ENCODE data around the gene ZNF473.
A peak's percentile ranks its signal among the peaks of the same experiment; 100 is the strongest.

ZNF473 gene

DNA sequence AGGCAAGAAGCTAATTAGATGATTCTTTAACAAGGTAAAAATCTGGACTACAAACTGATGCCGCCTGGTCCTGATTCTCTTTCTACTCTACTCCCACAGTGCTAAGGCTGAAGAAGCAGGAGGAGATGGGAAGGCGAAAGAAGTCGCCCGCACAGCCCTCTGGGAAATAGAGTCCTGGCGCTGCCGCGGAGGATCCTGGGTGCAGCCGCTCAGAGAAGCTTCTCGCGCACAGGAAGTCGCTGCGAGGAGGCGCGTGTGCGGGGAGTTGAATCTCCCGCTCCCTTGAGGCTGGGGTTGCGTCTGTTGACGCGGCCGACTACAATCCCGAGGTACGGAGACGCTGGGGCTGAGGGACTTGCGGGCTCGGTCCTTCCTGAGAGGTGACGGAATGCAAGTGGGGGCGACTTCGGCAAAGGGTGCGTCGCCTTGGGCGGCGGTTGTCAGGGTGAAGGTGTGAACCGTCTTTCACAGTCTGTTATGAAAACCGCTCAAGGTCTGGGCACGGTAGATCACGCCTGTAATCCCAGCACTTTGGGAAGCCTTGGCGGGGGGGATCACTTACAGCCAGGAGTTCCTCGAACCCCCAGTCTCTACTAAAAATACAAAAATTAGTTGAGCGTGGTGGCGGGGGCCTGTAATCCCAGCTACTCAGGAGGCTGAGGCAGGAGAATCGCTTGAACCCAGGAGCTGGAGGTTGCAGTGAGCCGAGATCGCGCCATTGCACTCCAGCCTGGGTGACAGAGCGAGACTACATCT is at the start of gene ZNF473:
Gene ZNF473, plus strand, starts transcription at position 212 of the 756 bp plus-strand sequence. CDS start 5,078 bp downstream, outside the sequence.
- DNase-seq, result peak; percentile 93

DNA sequence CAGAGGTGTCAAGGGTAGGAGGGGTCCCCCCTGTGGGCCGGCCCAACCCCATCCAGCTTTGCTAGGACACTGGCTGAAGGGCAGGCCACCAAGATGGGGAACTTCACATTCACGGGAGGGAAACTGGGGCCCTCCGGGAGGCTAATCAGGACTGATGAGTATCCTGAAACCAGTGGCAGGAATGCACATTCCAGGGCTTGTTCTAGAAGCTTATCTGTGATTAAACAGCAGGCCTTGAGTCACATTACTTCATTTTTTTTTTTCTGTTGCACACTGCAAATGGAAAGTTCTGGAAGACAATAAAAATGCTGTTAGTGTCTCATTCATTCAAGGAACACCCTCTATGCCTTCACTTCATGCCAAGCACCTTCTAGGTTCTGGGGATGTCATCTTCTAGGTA is 49.3 kb upstream of the ZNF473 start:
- DNase-seq, result no peak

DNA sequence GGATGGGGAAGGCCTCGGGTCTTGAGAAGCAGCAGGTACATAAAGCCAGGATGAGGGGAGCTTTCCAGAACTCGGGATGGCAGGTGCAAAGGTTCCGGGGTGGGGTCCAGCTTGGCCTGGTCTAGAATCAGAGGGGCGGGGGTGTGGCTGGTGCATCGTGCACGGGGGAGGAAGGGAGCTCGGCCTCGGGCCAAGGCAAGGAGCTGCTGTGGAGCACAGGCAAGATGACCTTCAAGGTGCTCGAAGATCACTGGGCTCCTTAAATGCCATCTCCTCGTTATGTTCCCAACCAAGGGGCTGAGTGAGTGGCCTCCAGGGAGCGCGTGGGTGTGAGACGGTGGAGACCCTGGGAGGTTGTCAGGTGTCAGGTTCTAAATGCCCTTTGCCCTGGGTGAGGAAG is 48.7 kb upstream of the ZNF473 start:
- no peak for DNase-seq

DNA sequence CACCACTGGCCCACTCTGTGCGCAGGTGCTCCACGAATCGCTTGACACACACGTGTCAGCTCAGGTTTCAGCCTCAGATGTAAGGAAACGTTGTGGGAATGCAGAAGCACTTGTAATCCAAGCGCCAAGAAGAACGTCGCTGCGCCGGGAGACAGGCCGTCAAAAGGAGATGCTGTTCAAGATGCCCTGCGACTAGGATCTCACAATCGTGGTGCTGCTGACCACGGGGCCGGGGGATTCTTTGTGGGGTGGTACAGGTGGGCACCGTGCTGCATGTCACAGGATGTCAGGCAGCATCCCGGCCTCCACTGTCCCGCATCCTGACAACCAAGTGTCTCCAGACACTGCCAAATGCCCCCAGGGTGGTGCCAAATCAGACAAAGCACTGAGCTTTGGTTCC is 47.9 kb upstream of the ZNF473 start:
- no peak for DNase-seq

DNA sequence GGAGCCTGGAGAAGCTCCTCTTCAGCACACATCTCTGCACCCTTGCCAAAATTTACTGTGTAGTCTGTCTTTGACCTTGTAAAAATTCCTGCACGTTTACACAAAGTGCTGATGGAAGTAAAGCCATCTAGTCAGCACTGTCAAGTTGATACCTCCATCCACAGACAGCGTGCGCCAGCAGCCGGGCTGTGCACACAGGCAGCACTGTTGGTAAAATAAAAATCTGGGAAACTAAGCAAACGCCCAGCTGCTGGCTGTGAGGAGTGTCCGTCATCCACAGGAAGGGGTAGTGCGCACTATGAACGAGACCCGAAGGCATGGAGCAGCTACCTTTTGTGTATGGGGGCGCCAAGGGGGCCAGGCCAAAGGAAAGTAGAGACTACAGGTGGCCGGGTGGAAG is 47.5 kb upstream of the ZNF473 start:
- no peak for DNase-seq

DNA sequence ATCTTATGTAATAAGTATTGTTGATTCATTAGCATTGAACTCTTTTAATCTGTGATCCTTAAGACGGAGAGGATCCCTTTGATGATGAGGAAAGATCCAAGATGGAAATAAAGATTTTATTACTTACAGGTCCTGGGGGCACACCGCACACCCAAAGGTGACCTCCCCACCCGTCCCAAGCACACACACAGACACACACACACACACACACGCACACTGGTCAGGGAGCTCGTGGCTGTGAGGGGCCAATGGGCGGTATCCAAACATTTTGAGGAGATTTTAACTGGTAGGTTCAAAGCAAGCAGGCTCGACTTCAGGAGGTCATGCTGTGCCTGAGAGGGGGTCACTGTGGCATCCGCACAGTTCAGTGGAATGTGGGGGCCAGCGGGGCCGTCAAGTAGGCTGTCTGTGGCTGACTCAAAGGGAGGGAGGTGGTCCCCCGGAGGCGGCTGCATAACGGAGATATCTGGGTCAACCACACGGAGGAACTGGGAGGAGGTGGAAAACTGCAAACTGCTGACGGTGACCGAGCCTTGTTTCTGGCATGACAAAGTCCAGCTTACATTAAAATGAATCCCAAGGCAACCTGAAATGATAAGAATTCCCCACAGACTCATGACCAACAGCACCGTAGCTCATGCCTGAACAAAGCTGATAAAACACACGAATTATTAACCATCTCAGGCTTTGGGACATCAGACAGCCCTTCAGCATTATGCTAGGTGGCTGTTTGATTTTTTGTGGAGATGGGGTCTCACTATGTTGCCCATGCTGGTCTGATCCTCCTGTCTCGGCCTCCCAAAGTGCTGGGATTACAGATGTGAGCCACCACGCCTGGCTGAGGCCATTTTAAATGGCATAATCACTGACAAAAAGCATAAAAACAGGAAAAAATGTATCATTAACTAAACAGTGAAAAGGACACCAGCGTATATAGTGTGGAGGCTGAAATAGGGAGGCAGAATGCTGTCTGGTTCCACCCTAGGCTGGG is 43.9 kb upstream of the ZNF473 start:
- no peak for DNase-seq

DNA sequence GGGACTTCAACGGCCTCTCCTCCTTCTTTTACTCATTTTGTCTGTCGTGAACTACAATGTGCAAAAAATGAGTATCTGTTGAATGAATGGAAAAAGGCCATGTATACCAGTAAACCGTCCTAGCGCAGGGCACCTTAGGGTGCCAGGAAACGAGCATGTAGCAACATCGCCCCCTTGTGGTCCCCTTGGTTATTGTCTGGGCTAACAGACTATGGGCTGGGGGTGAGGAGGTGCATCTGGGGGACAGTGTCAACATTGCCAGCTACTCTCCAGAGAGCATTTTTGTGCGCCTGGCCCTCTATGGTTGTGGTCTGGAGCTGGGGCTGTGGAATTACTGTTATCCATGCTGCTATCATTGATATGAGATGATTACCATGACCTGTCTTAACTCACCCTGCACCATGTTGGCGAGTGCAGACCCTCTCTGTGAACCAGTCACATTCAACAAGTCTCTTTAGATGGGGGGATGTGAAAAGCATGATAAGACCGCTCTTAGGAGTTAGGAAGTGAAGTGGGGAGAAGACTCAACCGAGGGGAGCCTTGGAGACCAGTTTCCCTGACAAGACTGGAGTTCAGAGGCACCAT is 42.1 kb upstream of the ZNF473 start:
- peak; percentile 88 for DNase-seq

DNA sequence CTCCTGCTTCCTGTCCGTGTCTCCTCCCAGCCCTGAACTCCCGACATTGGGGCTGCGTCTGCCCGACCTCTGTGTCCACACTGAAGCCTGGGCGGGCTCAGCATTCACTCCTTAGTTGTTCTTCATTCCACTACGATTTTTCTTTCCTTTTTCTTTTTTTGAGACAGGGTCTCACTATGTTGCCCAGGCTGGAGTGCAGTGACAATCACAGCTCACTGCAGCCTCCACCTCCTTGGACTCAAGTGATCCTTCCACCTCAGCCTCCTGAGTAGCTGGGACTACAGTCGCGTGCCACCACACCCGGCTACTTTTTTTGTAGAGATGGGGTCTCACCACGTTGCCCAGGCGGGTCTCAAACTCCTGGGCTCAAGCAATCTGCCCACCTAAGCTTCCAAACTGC is 41.3 kb upstream of the ZNF473 start:
- no peak for DNase-seq

DNA sequence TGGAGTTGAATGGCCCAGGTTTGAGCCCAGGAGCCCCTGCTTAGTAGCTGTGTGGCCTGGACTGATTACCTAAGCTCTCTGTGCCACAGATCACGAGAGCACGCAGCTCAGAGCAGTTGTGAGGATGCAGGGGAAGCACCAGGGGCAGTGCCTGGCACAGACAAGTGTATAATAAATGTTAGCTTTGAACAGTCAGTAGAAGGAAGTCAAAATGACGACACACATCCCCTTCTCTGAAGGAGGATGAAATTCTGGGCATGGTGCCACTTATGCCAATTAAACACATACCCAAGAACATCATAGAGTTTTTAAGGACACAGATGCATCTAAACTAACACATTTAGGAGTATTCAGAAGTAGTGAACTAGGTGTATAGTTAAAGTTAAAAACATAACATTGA is 39.9 kb upstream of the ZNF473 start:
- no peak for DNase-seq

DNA sequence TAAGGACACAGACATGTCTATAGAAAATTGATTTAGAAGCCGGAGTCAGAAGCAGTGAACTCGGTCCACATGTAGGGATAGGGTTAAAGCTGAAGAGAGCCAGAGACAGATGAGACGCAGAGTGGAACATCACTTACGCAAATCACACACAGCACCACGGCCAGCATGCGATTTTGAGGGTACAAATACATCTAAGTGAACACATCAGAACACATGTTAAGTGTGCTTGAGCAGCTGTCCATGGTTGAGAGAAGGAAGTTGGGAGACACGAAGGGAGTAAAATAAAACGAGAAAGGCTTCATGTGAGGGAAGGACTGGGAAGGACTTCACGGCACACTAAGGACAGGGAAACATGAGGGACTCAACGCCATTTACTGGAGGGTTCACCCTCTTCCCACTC is 39.5 kb upstream of the ZNF473 start:
- no peak for DNase-seq

DNA sequence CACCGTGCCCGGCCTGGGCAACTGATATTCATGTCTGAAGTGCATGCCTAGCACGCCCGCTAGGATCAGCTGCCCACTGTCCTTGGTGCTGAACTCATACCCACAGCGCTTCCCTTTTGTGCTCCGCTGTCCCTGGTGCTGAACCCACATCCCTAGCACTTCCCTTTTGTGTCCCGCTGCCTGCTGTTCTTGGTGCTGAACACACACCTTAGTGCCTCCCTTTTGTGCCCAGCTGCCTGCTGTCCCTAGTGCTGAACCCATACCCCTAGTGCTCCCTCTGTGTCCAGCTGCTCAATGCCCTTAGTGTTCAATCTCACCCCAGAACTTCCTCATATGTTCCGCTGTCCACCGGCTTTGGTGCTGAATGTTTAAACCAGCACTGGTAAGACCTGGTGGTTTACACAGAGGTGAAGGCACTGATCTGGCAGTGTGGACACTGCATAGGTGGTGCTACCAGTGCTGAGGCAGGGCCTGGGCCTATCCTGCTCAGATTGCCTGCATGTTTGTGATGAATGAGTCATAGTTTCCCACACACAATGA is 38.6 kb upstream of the ZNF473 start:
- peak; percentile 89 for DNase-seq

DNA sequence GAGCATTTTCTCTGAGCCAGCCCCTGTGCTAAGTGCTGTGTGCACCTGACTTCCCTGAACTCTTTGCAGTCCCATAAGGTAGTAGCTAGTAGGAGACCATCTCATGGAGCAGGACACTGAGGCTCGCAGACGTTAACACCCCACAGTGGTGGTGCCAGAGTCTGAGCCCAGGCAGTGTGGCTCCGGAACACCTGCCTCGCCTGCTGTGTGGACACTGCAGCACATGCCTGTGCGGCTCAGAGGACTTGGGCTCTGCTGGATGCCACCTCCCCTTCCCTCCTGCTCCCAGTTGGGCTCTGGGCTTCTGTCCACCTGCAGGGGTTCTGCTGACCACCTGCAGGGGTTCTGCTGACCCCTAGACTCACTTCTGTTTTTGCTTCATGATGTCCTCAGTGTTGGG is 37.8 kb upstream of the ZNF473 start:
- no peak for DNase-seq

DNA sequence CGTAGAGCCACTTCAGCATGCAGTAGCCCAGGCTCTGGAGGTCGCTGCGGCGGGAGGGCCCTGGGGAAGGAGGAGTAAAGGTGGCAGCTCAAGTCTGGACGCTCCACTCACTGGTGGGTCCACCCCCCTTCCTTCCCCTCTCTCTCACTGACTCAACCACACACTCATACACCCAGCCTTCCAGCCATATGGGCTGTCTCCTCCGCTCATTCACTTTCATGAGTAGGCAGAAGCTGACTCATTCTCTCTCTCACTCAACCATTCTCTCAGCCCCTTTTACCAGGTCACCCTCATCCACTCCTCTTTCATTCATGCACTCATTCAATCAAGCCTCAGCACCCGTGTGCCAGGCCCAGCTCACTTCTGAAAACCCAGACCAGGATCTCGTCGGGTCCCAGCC is 37.4 kb upstream of the ZNF473 start:
- DNase-seq, result peak; percentile 51

DNA sequence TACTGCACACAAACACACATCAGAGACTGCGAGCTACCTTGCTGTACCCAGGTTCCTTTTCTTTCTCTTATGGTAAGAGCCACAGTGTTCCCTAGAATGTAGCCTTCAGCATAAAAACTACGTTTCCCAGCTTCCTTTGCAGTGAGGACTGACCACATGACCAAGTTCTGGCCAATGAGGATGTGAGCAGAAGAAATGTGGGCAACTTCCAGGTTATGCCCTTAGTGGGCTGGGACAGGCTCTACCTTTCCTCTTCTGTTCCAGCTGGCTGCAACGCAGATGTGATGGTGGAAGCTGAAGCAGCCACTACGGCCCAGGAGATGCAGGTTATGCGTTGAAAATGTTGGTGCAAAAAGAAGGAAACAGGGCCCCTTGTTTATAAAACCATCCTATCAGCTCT is 28.1 kb upstream of the ZNF473 start:
- peak; percentile 31 for DNase-seq

DNA sequence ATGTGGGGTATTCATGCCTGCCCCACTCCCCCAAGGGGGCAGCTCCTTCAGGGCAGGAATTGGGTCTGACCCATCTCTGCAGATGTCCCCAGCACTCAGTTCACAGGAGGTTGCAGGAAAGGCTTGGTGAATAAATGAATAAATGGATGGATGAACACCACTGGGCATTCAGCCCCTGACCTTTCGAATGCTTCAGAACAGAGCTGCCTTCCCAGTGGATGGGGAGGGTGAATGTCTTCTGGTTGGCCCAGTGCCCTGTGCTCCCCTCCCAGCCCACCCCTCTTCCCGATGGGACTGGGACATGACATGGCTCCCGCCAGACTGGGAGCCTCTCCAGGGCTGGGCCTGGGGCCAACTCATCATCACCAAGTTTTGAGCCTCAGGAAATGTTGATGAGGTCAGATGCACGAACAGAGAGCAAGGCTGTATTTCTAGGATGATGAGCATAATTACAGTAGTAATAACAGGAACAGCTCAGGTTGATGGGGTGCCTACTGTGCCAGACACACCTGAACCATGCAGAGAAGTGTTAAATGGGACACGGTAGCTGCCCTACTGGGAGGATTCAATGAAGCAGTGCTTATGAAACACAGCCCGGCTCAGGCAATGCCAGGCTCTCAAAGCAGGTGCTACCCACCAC is 26.3 kb upstream of the ZNF473 start:
- no peak for DNase-seq

DNA sequence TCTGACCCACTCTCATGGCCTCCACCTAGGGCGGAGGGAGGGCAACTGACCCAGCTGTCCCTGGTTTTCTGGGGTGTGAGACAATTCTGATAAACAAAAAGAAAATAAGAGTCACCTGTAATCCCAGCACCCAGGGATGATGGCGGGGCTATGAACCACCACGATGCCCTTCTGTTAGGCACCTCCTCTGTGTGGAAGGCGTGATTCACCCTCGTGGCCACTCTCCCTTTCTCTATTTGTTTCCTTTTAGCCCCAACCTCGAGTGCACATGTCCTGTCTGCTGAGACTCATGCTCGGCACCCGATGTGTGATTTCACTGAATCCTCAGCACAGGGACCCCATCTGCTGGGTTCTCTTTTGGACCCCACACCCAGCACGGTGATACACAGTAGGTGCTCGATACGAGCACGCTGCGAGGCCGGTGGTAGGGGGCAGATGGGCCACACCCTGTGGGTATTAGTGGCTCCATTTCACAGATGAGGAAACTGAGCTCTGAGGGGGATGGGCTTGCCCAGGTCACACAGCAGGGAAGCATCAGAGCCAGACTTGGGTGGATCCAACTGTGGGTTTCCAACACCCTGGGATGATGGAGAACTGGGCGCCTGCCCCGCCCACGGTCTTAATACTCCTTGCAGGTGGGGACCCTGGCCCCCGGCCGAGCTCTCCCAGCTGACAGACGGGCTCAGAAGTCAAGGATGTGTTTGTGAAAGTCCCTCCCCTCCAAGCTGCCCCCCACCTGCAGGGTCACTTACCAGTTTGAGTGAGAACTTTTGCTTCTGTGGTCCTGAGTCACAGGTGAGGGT is 25.6 kb upstream of the ZNF473 start:
- DNase-seq, result peak; percentile 49

DNA sequence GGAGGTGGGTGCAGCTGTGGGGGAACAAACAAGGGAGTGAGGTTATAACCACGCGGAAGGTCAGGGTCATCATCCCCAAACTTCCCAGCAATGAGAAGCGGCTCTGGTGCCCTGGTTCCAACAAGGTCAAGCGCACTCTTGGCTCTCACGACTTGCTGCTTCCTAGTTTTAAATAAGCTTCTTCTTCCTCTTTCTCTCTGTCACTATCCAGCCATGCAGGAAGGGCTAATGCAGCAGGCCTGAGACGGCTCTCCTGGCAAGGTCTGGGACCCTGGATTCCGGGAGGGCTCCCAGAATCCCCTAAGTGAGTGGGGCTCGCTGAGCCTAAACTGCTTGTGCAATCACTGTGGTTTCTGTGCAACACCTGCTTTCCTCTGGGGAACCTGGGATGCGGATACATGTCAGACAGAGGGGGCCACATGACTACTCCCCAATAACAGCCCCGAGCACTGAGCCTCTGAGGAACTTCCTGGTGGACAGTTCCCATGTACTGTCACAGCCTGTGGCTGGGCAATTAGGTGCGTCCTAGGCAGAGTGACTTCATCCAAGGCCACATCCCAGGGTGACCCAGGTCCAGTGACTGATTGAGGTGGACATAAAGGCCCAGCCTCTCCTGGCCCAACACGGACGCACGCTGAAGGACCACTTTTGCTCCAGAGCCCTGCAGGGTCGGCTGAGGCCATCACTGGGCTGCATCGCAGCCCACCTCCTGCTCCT is 24.8 kb upstream of the ZNF473 start:
- DNase-seq, result no peak

DNA sequence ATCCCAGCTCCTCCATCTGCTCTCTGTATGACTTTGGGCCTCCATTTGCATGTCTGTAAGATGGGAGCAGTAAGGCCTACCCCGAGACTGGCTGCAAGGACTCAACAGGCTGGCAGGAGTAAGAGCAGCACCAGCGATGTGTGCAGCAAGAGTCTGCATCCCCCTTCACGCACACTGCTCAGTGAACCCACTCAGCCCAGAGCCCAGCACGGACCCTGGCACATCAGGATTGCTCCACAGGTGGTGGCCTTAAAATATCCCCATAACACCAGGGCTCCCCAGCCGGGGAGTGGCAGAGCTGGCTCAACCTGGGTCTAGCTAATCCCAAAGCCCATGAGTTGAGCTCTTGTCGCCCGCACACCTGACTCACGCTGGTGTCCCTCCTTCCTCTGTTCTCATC is 24.0 kb upstream of the ZNF473 start:
- DNase-seq, result no peak

DNA sequence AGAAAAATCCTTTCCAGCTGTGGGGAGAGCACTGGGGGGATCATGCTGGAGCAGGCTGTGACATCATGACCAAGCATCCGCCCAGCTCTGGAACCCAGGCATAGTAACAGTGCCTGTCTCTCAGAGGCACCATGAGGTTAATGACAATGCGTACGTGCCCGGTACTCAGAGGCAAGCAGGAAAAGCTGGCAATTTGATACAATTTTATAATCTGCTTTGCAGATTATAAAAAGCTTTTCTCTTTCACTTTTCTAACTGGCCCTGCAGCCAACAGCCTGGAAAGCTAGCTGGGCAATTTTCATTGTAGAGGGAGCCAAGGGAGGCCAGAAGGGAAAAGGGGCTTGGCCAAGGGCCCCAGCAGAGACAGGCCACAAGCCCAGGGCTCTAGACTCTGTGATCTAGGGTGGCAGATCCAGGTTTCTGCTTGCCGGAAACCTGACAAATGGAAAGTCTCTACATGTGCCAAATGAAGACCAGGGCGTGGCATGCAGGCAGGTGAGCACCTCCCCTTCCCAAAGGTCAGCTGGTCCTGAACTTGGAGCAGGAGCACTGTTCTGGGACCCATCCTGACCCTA is 23.3 kb upstream of the ZNF473 start:
- DNase-seq, result no peak

DNA sequence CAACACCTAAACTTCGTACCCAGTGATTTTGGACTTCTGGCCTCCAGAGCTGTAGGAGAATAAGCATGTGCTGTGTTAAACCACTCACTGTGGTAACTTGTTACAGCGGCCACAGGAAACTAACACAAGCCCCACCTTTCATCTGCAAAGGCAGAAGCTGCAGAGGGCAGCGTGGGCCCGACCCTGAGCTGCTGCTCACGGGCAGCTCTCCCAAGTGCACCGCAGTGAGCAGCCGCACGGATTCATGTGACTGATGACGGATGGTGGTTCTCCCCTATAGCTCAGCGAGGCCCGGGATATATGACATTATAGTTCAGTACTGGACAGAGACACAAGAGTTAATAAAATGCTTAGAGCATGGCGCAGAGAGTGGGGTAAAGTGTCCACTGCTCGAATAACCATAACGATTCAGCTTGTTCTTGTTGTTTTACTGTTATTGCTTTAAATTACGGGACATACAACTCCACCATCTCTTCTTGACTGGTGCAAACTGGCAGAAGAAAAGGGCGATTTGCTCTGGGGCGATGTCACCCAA is 22.5 kb upstream of the ZNF473 start:
- DNase-seq, result no peak

Measured in activated CD4-positive, alpha-beta T cell treated with anti-CD3 and anti-CD28 coated beads for 48 hours (primary cell).